Fibroblast of skin of left biceps (primary cell): ENCODE results near the gene WASF3.

Experiments
- DNase-seq, 2 experiments: peaks; one replicate each; pipeline ENCODE4 v3.0.0-alpha.2; 2013; ENCODE audit warnings: low read depth in 2 of 2

WASF3 gene

DNA sequence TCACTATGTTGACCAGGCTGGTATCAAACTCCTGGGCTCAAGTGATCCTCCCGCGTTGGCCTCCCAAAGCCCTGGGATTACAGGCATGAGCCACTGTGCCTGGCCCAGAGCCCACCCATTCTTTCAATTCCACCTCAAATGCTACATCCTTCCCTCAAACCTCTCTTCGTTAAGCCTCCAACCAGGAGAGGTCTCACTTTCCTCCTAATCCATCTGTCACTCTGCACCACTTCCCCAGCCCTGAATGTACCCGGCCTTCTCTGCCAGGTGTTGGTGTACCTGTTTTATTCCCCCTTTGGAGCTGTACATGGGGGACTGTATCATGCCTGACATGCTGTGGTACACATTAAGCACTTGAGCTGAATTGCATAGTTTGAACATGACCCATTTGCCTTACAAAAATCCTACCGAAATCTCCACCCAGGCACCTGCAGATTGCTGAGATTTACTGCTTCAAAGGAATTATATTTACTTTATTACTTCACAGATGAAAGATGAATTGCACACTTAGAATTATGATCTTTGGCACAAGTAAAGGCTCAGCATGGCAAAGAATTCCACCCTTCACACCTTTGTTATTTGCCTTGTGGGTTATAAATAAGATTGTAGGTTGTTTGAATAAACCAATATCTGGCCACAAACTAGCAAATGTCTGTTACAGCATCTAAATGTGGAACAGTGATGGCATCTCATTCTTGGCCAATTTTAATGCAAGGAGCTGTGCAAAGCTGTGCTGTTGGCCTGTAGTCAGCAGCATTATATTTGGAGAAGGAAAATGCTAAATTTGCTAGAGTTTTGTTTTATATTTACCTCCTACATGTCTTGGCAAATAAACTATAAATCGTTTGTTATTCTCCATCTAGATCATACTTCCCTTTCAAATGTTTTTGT is 15.6 kb upstream of the WASF3 start:
- no peak for DNase-seq

GRCh38 chr13:26544707-26545106 is 12.8 kb upstream of the WASF3 start:
- DNase-seq, result no peak

DNA sequence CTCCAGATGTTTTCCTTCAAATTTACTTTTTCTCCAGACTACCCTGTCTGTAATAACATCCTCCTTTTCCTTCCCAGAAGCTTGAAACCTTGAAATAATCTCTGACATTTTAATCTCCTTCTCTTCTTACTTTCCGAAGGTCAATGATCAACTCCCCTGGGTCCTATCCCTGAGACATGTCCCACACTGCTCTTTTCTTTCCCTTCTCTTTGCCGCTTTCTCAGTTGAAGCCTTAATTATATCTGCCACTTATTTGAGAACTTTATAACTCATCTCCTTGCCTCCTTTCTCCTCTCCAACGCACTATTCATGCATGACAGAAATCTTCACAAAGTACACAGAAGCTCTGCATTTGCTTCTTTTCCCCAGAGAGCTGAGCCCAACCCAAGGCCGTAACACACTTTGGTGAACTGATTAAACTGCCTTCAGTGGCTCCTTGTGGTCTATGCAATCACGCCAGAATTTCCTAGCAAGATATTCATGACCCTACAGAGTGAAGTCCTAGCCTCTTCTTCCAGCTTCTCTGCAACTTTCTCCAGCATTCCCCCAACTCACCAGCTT is 9.2 kb upstream of the WASF3 start:
- DNase-seq, result no peak

DNA sequence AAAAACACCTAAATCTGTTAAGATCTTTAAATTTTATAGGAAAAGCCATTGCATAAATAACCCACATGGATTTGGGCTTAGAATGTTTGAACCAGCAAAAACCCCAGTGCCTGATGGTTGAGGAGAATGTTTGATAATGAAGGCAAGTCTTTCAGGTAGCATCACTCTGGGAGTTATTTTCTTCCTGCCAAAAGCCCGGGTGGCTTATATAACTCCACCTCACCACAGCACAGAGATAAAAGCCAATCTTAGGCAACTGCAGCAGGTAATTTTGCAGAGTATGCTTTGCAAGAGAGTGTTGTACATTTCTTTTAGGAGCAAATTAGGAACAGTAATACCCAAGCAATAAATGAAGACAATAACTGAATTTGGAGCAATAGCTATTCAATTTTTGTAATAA is 7.8 kb upstream of the WASF3 start:
- DNase-seq, result no peak

DNA sequence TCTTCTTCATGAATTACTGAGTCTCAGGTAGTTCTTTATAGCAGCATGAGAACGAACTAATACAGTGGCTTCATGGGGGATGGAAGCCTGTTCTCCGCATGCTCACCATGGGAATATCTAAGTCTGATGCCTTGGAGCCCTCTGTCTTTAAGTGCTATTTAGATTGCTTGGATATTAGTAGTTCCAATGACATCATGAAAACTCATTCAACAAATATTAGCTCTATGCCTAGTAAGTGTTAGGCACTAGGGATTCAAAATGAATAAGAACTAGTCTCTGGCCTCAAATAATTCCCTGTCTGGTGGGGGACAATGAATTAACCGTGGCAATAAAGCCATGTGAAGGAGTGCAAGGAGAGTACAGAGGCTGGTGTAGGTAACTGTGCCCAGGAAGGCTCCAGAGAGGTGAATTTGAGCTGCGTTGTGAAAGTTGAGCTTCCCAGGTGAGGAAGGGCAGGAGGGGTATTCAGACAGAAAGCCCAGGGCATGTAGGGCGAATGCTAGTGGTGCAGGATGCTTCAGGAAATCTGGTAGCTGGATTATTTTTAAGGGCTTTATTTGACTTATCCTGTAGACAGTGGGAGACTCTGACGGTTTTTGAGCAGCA is 6.1 kb upstream of the WASF3 start:
- DNase-seq, result no peak

- DNase-seq, result no peak
These were observed 2.1 kb upstream of the WASF3 start for GRCh38 chr13:26555413-26555812.

DNA sequence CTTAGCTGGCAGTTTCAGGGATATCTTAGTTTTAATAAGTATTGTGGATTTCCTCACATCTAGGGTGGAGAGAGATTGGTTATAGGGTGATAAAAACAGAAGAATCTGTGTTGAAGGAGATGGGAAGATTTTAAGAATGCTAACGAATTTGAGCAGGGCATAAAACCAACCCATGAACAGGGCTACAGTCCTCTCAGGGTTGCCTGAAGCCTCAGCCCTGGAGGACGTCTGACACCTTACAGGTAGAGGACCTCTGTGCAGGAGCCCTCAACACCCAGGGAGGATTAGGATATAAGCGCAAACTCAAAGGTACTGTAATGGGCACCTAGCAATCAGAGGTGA is 461 bp upstream of the WASF3 start:
- no peak for DNase-seq

GRCh38 chr13:26558074-26558805 is 757 bp downstream of the WASF3 start:
- DNase-seq, result no peak

- DNase-seq, result no peak
These were observed 1.5 kb downstream of the WASF3 start for GRCh38 chr13:26558987-26559386.

DNA sequence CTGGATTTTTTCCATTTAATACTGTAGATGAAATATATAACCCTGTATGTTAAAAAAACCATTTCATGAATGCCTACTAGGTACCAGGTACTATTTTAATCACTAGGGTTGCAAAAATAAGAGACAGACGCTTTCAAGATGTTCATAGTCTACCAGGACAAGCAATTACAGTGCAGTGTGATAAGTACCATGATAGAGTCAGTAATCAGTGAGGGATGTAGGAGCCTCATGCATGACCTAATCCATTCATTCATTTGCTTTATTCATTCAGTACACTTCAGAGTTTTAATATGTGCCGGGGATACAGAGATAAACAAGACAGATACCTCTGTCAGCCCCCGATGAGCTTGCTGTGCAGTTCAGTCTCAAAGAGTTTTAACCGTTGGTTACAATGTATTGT is 3.0 kb downstream of the WASF3 start:
- DNase-seq, result no peak

DNA sequence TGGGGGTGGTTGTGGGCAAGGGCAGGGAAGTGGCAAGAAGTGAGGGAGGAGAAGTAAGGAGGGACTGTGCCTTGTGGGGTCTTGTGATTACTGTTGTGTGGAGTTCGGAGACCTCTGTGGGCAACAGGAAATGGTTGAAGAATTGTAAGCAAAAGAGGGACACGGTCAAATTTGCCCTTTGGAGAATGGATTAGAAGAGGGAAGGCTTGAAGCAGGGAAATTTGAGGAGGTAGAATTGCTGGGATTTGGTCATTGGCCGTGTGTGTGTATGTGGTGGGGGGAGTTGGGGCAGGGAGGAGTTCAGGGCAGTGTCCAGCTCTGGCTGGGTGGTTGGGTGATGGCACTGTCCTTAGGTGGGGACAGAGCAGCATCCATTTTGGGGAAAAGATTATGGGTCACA is 3.6 kb downstream of the WASF3 start:
- DNase-seq, result no peak

DNA sequence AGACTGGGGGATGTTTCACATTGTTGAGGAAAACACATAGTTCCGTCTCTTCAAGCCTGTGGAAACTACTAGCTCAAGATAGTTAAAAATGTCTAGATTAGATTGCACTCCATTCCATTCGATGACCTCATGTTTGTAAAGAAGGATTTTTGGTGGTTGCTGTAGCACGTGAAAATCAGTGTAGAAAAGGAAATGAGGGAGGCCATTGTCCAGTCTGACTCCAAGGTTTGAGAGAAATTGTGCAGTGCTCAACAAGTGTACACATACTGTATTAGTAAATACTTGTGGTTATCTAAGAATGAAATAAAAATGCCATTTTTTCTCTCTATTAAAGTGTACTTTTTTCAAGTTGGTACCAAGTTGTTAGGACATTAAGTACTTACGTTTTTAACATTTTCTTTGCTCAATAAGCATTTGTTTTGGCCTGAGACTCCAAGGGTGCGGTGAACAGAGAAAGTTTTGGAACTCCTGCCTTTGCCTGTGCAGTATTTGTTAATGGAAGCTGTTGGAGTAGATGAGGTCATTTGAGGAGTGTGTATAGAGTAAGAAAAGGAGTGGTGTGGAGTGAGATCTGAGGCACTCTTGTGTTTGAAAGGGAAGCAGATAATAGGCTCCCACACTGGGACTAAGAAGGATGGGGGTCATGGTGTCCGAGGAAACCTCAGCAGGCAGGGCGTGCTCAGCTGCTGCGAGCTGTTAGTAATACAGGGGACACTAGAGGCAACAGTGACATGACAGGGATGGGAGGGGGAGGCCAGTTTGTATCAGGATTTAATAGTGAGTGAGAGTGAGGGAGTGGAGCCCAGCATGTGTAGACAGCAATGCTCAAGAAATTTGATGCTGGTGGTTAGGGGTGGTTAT is 4.4 kb downstream of the WASF3 start:
- DNase-seq, result peak in 1 of 2 experiments; percentile 33

GRCh38 chr13:26562512-26562890 is 5.0 kb downstream of the WASF3 start:
- DNase-seq, result peak in 1 of 2 experiments; percentile 21

GRCh38 chr13:26563713-26564112 is 6.2 kb downstream of the WASF3 start:
- no peak for DNase-seq

GRCh38 chr13:26568132-26568815 is 10.8 kb downstream of the WASF3 start:
- DNase-seq, result no peak

- no peak for DNase-seq
These were observed 14.0 kb downstream of the WASF3 start for GRCh38 chr13:26571518-26571917.

GRCh38 chr13:26575244-26575643 is 17.8 kb downstream of the WASF3 start:
- no peak for DNase-seq

DNA sequence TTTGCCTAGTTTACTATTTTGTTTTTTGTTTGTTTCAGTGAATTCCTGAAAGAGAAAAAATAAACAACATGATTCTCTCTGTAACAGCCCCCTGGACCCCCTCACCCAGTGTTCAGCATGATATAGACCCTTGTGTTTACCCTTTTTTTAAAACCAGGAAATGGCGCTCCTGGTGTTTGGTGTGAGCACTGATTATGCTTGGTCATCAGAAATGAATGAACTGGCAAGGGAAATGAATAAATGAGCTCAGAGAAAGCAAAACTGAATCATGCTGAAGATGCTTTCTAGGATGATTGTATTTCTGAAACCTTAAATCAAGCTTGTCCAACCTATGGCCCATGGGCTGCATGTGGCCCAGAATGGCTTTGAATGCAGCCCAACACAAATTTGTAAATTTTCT is 22.1 kb downstream of the WASF3 start:
- no peak for DNase-seq

GRCh38 chr13:26583662-26584061 is 26.2 kb downstream of the WASF3 start:
- DNase-seq, result no peak

DNA sequence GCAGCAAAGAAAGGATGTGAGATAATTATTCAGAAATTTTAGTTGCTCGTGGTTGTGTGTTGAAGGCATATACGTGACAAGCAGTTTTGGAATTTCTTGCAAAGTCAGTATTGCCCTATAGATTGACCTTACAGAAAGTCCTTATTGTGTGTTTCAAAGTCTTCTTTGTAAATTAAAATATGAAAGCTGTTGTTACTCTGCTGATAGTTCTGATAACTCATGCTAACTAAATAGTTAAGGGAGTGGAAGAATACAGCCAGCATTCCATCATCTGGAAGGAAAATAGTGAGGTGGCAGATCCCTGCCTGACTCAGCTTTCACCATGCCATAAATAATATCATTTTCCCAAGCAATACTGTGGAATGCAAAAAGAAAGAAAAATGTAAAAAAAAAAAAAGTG is 27.2 kb downstream of the WASF3 start:
- peak; percentile 91 to 93 for DNase-seq

DNA sequence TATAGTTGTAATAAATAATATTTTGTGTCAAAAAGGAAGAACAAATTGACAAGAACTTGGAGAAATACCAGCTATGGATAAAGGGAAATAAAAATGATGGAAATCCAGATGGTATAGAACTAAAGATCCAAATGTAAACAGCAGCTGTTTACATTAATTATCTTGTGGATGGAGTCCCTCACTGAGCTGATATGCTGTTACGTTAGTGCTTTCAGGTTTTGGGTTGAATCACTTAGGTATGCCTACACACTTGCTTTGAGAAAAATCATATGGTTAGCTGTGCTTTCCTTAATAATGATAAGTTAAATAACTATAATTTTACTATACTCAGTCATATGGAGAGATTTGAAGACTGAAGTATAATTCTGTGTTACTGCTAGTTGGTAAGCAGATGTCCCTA is 27.7 kb downstream of the WASF3 start:
- DNase-seq, result peak in 1 of 2 experiments; percentile 40
